Mammary epithelial cell (primary cell): ENCODE data around the gene LTC4S.

Source experiments
- EZH2 ChIP-seq: IDR thresholded peaks from 2 replicates; pipeline ENCODE4 v1.6.1; 2012; ENCODE audit warnings: low read length, inconsistent platforms, borderline replicate concordance
- TF ChIP-seq, protein P1 (sequence below), 2 donors: IDR thresholded peaks in 1 of 2; conservative IDR thresholded peaks in 1 of 2; 2 replicates each; pipeline ENCODE4 v1.5.1; 2011 to 2012; ENCODE audit warnings: inconsistent platforms in 2 of 2, low read length in 2 of 2, mild to moderate bottlenecking in 2 of 2, control low read depth in 1 of 2, low read depth in 1 of 2; ENCODE audit not compliant: insufficient read depth in 1 of 2; ENCODE audit errors: extremely low read depth in 1 of 2

DNA sequence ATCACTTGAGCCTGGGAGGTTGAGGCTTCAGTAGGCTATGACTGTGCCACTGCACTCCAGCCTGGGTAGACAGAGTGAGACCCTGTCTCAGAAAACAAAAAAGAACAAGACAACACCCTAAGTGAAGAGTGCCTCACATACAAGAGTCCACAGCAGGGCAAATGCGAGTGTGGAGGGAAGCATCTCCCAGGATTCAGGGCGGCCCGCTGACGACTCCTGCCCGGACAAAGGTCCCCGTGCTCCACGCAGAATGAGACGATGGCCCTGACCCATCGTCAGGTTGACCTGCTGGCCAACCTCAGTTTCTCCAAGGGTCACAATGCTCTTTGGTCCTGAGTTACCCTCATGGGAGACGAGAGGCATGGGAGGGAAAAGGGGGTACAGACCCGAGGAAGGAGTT is 46.5 kb downstream of the LTC4S start:
- TF ChIP-seq, protein P1, sequence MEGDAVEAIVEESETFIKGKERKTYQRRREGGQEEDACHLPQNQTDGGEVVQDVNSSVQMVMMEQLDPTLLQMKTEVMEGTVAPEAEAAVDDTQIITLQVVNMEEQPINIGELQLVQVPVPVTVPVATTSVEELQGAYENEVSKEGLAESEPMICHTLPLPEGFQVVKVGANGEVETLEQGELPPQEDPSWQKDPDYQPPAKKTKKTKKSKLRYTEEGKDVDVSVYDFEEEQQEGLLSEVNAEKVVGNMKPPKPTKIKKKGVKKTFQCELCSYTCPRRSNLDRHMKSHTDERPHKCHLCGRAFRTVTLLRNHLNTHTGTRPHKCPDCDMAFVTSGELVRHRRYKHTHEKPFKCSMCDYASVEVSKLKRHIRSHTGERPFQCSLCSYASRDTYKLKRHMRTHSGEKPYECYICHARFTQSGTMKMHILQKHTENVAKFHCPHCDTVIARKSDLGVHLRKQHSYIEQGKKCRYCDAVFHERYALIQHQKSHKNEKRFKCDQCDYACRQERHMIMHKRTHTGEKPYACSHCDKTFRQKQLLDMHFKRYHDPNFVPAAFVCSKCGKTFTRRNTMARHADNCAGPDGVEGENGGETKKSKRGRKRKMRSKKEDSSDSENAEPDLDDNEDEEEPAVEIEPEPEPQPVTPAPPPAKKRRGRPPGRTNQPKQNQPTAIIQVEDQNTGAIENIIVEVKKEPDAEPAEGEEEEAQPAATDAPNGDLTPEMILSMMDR (conservative IDR thresholded peaks at IDR 0.05 in 1 of 2, IDR thresholded peaks at IDR 0.05 in 1 of 2; ENCODE audit: extremely low read depth in 1 of 2, insufficient read depth in 1 of 2, low read depth in 1 of 2, low read length in 2 of 2): no peak
- TF ChIP-seq EZH2: no peak
